GM19397 (cell line): ENCODE results near the gene SUMF2.
A peak's percentile ranks its signal among the peaks of the same experiment; 100 is the strongest.
"Not testable (repeated sequence)": the region's sequence is repeated elsewhere in the genome, so short reads cannot be mapped to it uniquely, and the experiment has no call there.

Experiments
- ATAC-seq: cut with Tn5 transposase; IDR thresholded peaks from one replicate; pipeline ENCODE4 v1.9.1; 2021; ENCODE audit warnings: mild to moderate bottlenecking, moderate library complexity; ENCODE audit not compliant: unreplicated experiment

Gene SUMF2

DNA sequence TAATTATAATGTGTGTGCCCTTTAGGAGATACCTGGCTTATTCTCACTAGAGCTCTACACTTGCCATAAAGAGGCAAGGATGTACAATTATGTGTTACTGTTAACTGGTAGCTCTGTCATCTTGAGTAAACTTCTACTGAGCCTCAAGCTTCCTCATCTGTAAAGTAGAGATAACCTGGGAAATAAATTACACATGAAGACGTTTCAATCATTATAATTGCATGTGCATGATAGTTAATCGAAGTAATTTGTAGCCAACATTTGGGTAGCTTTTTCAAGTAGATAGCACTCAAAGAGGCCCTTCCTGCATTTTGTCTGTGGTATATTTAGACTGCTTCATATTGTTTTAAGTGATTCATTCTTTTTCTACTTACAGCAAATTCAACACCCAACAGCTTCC is 10.1 kb upstream of the SUMF2 start:
- no peak for ATAC-seq

GRCh38 chr7:56062382-56062781 is 1.7 kb upstream of the SUMF2 start:
- ATAC-seq, result no peak

GRCh38 chr7:56063500-56063881 is 595 bp upstream of the SUMF2 start:
- ATAC-seq, result no peak

- not testable (repeated sequence) for ATAC-seq
Observed at GRCh38 chr7:56066376-56066775, 2.3 kb downstream of the SUMF2 start.

DNA sequence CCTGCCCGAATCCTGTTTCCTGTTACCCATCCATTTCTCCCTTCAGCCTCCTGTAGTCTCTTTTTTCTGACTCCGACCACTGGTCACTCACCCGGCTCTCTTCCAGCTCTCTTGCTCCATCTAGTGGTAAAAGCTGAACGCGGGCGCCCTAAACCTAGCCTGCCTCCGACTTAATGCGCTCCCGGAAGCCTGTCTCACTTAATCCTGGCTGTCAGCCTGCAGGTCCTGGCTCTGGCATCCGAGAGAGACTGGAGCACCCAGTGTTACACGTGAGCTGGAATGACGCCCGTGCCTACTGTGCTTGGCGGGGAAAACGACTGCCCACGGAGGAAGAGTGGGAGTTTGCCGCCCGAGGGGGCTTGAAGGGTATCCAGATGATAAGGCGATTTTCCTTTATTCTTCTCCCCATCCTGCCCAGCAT is 10.3 kb downstream of the SUMF2 start:
- peak; percentile 92 for ATAC-seq

GRCh38 chr7:56077681-56078080 is 13.6 kb downstream of the SUMF2 start:
- ATAC-seq, result no peak

- no peak for ATAC-seq
Observed at GRCh38 chr7:56078196-56078595, 14.1 kb downstream of the SUMF2 start.

DNA sequence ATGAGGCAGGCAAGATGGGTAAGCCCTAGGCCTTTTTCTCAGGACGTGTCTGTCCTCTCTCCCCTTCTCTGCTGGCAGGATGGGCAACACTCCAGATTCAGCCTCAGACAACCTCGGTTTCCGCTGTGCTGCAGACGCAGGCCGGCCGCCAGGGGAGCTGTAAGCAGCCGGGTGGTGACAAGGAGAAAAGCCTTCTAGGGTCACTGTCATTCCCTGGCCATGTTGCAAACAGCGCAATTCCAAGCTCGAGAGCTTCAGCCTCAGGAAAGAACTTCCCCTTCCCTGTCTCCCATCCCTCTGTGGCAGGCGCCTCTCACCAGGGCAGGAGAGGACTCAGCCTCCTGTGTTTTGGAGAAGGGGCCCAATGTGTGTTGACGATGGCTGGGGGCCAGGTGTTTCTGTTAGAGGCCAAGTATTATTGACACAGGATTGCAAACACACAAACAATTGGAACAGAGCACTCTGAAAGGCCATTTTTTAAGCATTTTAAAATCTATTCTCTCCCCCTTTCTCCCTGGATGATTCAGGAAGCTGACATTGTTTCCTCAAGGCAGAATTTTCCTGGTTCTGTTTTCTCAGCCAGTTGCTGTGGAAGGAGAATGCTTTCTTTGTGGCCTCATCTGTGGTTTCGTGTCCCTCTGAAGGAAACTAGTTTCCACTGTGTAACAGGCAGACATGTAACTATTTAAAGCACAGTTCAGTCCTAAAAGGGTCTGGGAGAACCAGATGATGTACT is 15.5 kb downstream of the SUMF2 start:
- no peak for ATAC-seq

DNA sequence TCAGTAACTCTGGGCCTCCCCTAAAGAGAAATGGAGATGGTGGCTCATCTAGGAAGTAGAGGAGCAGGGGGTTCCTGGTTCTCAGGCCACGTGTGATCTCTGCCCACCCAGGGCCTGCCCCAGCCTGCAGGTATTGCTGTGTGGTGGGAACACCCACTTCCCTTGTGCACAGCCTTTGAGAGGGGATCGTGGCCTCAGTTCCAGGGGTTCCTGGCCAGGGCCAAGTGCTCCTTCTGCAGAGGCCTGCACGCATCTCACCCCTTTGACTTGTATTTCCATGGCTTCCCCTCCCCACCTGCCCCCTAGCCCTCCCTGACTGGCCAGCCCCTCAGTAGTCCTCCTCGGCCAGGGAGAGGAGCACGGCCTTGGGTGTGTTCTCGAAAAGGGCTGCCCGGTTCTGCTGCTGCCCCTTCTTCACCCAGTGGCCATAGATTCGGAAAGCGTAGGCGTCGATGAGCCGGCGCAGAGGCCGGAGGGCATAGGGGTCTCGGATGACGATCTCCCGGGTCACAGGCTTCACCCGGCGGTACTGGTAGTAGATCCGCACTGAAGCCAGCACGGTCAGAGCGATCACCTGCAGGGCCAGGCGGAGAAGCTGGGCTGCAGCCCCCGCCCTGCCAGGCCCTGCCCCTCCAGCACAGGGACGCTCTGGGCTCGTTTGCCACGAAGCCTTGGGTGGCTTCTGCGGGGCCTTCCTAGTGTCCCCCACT is 16.8 kb downstream of the SUMF2 start:
- ATAC-seq, result not testable (repeated sequence)

- ATAC-seq, result no peak
Observed at GRCh38 chr7:56081626-56082340, 17.7 kb downstream of the SUMF2 start.

DNA sequence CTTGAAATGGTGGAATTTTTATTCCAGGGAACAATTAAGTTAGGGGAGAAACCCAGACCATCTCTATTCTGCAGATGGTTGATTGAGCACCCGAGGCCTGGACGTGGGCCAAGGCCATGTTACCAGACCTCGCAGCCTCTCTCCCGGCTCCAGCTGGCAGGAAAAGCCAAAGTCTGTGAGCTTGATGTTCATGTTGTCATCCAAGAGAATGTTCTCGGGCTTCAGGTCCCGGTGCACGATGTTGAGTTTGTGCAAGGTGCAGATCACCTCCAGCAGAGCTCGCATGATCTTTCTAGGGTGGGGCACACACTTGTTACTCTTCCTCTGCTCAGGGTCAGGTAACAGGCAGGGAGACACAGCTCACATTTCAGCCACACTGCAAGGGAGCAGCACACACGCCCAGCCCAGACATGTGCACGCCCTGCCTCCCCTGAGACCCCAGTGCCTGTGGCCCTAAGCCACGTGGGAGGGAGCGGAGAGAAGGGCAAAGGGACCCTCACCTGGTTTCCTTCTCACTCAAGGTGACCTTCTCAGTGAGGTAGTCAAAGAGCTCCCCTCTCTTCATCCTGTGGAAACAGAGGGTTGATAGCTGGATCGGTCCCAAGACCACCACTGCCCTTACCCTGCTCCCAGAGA is 19.2 kb downstream of the SUMF2 start:
- no peak for ATAC-seq

GRCh38 chr7:56086761-56087160 is 22.7 kb downstream of the SUMF2 start:
- ATAC-seq, result no peak

DNA sequence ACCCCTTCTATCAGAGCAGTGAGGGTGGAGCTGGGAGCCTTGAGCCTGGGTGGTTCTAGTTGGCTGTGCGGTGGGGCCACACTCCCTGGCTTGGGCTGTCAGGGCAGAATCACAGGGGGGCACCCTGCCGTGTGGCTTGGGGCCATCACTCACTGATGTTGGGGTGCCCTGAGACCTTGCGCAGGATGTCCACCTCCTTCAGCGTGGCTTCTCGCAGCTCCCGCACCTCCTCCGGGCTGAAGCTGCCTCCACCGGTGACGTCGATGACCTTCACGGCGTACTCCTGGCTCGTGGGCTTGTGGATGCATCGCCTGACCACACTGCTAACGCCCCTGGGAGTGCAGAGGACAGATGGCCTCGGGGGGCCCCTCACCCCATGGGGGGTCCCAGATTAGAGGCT is 23.4 kb downstream of the SUMF2 start:
- ATAC-seq, result no peak

DNA sequence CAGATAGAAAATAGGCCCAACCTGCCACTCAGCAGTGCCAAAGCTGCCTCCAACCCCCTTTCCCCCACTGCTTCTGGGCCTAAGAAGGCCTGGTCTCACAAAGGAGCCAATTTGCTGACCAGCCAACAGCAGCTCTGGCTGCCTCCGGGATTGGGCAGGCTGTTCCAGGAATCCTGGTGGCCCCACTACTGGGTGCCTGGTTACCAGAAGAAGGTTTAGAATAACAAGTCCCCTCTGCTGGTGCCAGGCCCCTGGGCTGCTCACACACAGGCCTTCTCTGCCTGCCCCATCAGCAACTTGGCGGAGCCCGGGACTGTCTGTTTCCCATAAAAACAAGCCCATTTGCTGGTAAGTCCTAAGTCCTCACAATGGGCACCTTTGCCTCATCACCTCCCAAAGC is 27.5 kb downstream of the SUMF2 start:
- ATAC-seq, result no peak

DNA sequence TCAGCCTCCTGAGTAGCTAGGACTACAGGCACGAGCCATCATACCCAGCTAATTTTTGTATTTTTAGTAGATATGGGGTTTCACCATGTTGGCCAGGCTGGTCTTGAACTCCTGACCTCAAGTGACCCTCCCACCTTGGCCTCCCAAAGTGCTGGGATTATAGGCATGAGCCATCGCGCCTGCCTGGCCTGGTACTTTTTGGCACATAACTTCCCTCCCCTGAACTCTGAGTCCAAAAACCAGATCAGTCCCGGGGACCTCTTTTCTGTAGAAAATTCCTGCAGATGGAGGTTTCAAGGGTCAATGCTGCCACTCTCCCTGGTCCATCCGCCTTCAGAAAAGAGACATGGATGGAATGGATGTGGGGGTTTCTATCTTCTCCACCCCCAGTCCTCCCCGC is 28.3 kb downstream of the SUMF2 start:
- not testable (repeated sequence) for ATAC-seq

- no peak for ATAC-seq
Observed at GRCh38 chr7:56092789-56093531, 28.9 kb downstream of the SUMF2 start, which contains the start of gene PHKG1. PHKG1 (minus strand) TSS chr7:56092952; CDS start chr7:56088941, 4,011 bp downstream.

- ATAC-seq, result no peak
Observed at GRCh38 chr7:56097700-56098099, 33.6 kb downstream of the SUMF2 start.

DNA sequence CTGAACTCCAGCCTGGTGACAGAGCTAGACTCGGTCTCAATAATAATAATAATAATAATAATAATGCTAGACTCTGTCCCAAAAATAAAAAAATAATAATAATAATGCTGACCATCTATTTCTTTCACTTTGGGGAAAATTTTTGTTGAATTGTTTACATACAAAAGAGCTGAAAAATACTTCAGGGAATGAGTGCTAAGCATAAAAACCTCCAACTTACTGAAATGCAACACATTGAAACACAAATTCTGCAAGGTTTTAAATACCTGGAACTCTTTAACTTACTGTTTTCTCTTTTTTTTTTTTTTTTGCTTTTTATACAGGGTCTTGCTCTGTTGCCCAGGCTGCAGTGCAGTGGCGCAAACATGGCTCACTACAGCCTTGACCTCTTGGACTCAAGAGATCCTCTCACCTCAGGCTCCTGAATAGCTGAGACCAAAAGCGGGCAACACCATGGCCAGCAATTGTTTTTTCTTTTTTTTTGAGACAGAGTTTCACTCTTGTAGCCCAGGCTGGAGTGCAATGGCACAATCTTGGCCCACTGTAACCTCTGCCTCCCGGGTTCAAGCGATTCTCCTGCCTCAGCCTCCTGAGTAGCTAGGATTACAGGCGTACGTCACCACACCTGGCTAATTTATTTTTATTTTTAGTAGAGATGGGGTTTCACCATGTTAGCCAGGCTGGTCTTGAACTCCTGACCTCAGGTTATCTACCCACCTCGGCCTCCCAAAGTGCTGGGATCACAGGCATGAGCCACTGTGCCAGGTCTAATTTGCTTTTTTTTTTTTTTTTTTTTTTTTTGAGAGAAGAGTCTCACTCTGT is 34.3 kb downstream of the SUMF2 start:
- not testable (repeated sequence) for ATAC-seq

GRCh38 chr7:56099653-56100052 is 35.6 kb downstream of the SUMF2 start:
- ATAC-seq, result no peak

DNA sequence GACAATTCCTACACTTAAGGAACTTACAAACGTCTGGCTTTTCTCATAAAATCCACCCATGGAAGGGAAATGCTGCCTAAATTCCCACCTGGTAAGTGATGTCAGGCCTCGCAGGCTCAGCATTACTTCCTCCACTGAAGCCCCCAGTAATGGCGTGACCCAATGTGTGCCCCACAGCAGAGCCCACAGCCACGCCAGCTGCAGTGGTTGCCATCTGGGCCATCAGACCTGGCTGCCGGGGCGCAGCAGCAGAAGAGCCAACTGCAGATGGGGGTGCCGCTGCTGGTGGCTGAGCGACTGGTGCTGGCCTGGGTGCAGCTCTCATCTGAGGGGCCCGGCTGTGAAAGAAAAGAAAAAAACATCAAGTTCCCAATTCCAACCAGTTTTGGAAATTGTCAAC is 40.1 kb downstream of the SUMF2 start:
- ATAC-seq, result not testable (repeated sequence)
